HepG2 (cell line): ENCODE measurements around the gene NAT14. TPM values are rescaled to one million over a fixed set of nuclear protein-coding genes. Genes with fewer than 3 reads are reported as not detected.

Experiments
- BHLHE40 ChIP-seq: IDR thresholded peaks from 2 replicates; pipeline ENCODE4 v1.6.1; 2011; ENCODE audit warnings: low read length, improper control_type of control experiment
- CCDC6 ChIP-seq: sonication (generic); formaldehyde crosslinking; IDR thresholded peaks from 2 replicates; pipeline ENCODE4 v1.8.1; 2022; ENCODE audit warnings: mild to moderate bottlenecking, missing genetic modification reagents, moderate library complexity
- CEBPG ChIP-seq: IDR thresholded peaks from 2 replicates; pipeline ENCODE4 v1.6.1; 2016
- MAFG ChIP-seq: sonication (generic); formaldehyde crosslinking; IDR thresholded peaks from 2 replicates; pipeline ENCODE4 v1.5.1; 2020; ENCODE audit warnings: mild to moderate bottlenecking, missing genetic modification reagents
- NFYB ChIP-seq: sonication (generic); formaldehyde crosslinking; IDR thresholded peaks from 2 replicates; pipeline ENCODE4 v1.4.0; 2020; ENCODE audit warnings: missing genetic modification reagents
- NRL ChIP-seq: sonication (generic); formaldehyde crosslinking; IDR thresholded peaks from 2 replicates; pipeline ENCODE4 v1.5.0; 2020; ENCODE audit warnings: missing genetic modification reagents, mild to moderate bottlenecking, moderate library complexity, borderline replicate concordance
- RFXANK ChIP-seq: IDR thresholded peaks from 2 replicates; pipeline ENCODE4 v1.6.1; 2016
- SP1 ChIP-seq, 2 experiments: fragments of 450-650 bp in 1 of 2; sonication (generic) in 1 of 2; formaldehyde crosslinking in 1 of 2; IDR thresholded peaks; 2 replicates each; pipeline versions ENCODE4 v1.4.0 to v1.6.1; 2016 to 2020; ENCODE audit warnings: missing genetic modification reagents in 1 of 2
- ZNF556 ChIP-seq: sonication (generic); formaldehyde crosslinking; IDR thresholded peaks from 2 replicates; pipeline ENCODE4 v1.4.0; 2020; ENCODE audit warnings: mild to moderate bottlenecking, missing genetic modification reagents, borderline replicate concordance
- ZNF562 ChIP-seq: sonication (generic); formaldehyde crosslinking; IDR thresholded peaks from 2 replicates; pipeline ENCODE4 v1.8.0; 2022; ENCODE audit warnings: missing genetic modification reagents, borderline replicate concordance
- ZSCAN31 ChIP-seq: sonication (generic); formaldehyde crosslinking; IDR thresholded peaks from 2 replicates; pipeline ENCODE4 v1.5.0; 2020; ENCODE audit warnings: low read depth, mild to moderate bottlenecking, missing genetic modification reagents
- polyA plus RNA-seq, 8 experiments: library from polyadenylated mRNA; depleted of rRNA in 3 of 8; stranded (reverse) in 7 of 8; unstranded in 1 of 8; fragments of >200 nt; fragmentation: Illumina TruSeq in 4 of 8; extraction: Trizol in 4 of 8; gene quantifications; 2 replicates each; pipeline versions ENCODE4 v1.2.1 to v1.2.3, GENCODE V29; 2011 to 2016; ENCODE audit warnings: low read depth in 4 of 8, missing spikeins in 1 of 8, mixed read lengths in 1 of 8; ENCODE audit not compliant: insufficient read depth in 1 of 8
- total RNA-seq, 5 experiments: library from RNA; depleted of rRNA; stranded (reverse); fragments of >200 nt; fragmentation: Illumina TruSeq; extraction: Trizol; gene quantifications; 2 replicates each; pipeline ENCODE4 v1.2.3, GENCODE V29; 2016; ENCODE audit warnings: low read depth in 1 of 5
- TF ChIP-seq, protein P1 (sequence below): sonication (generic); formaldehyde crosslinking; IDR thresholded peaks from 2 replicates; pipeline ENCODE4 v1.4.0; 2020; ENCODE audit warnings: missing genetic modification reagents
- TF ChIP-seq, protein P2 (sequence below): sonication (generic); formaldehyde crosslinking; IDR thresholded peaks from 2 replicates; pipeline ENCODE4 v1.4.0; 2020; ENCODE audit warnings: low read depth, missing genetic modification reagents

The NAT14 gene
- total and polyA plus RNA-seq, 2 of the 13 experiments (the other 11 are each of a cell fraction or from before 2014, with no cell fraction given), result 20.7 to 22.3 TPM

DNA sequence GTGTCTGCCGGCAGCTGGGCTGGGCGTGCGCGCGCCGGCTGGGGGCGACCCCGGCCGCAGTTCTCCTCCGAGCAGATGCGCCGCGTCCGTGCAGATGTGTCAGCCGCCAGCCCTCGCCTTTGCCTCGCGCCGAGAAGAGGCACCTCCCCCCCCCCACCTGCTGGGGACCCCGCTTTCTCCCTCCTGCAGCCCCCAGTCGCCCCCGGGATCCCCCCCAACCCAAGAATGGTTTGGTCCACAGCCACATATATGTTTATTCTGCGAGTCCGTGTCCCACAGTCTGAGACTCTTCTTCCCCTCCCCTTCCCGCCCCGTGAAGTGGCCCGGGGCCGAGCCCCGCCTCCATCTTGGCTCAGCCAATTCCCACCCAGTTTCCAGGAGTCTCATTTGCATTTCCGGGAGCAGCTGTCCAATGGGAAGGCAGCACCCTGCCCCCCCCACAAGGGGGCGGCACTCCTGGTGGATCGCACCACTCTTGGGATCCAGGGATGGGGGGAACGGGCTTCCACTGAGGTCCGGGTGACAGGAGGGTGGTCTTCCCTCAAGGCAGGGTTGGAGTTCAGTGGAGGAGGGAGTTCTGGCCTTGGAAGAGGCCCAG is 32.1 kb upstream of the NAT14 start (continued):
- TF ChIP-seq, protein P1, sequence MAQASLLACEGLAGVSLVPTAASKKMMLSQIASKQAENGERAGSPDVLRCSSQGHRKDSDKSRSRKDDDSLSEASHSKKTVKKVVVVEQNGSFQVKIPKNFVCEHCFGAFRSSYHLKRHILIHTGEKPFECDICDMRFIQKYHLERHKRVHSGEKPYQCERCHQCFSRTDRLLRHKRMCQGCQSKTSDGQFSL (CRISPR knock-in tag), result peak; percentile 92
- peak; percentile 51 for TF ChIP-seq NFYB (CRISPR knock-in tag)
- no peak for TF ChIP-seq SP1 (IDR thresholded peaks at IDR 0.05)
- peak; percentile 14; the same call in 1 of the 2 replicates for TF ChIP-seq SP1 (CRISPR knock-in tag; IDR thresholded peaks at IDR 0.05)
- no peak for TF ChIP-seq ZSCAN31 (CRISPR knock-in tag)
- peak; percentile 13; the same call in 1 of the 2 replicates for TF ChIP-seq BHLHE40
- TF ChIP-seq CEBPG (CRISPR knock-in tag), result no peak
- TF ChIP-seq, protein P2, sequence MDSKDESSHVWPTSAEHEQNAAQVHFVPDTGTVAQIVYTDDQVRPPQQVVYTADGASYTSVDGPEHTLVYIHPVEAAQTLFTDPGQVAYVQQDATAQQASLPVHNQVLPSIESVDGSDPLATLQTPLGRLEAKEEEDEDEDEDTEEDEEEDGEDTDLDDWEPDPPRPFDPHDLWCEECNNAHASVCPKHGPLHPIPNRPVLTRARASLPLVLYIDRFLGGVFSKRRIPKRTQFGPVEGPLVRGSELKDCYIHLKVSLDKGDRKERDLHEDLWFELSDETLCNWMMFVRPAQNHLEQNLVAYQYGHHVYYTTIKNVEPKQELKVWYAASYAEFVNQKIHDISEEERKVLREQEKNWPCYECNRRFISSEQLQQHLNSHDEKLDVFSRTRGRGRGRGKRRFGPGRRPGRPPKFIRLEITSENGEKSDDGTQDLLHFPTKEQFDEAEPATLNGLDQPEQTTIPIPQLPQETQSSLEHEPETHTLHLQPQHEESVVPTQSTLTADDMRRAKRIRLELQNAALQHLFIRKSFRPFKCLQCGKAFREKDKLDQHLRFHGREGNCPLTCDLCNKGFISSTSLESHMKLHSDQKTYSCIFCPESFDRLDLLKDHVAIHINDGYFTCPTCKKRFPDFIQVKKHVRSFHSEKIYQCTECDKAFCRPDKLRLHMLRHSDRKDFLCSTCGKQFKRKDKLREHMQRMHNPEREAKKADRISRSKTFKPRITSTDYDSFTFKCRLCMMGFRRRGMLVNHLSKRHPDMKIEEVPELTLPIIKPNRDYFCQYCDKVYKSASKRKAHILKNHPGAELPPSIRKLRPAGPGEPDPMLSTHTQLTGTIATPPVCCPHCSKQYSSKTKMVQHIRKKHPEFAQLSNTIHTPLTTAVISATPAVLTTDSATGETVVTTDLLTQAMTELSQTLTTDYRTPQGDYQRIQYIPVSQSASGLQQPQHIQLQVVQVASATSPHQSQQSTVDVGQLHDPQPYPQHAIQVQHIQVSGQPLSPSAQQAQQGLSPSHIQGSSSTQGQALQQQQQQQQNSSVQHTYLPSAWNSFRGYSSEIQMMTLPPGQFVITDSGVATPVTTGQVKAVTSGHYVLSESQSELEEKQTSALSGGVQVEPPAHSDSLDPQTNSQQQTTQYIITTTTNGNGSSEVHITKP, result peak; percentile 95
- TF ChIP-seq ZNF562 (CRISPR knock-in tag), result no peak
- TF ChIP-seq NRL (CRISPR knock-in tag), result 0 out of 2 replicates have a peak, but pooled peaks have one; percentile 29
- no peak for TF ChIP-seq ZNF556 (CRISPR knock-in tag)
- no peak for TF ChIP-seq CCDC6 (CRISPR knock-in tag)
- no peak for TF ChIP-seq MAFG (CRISPR knock-in tag)
- no peak for TF ChIP-seq RFXANK (CRISPR knock-in tag)
